Astrocyte (in vitro differentiated cells and primary cell): Measurements from ENCODE around the gene NEK9. TPM values are rescaled to one million over a fixed set of nuclear protein-coding genes. Genes with fewer than 3 reads are reported as not detected.
A peak's percentile ranks its signal among the peaks of the same experiment; 100 is the strongest.

Source experiments
- DNase-seq: peaks from one replicate; pipeline ENCODE4 v3.0.0-alpha.2; 2010; ENCODE audit warnings: low read depth
- FAIRE-seq: peaks from 2 replicates; lab custom pipeline; 2011; peaks lifted over from hg19 to GRCh38; lab: Jason Lieb, UNC
- H2AFZ ChIP-seq: 2 replicates; pipeline ENCODE4 v1.6.0; 2012; ENCODE audit warnings: low read depth, low read length, inconsistent platforms
- H3K27ac ChIP-seq: 2 replicates; pipeline ENCODE4 v1.5.1; 2011; ENCODE audit warnings: low read depth, low read length, inconsistent platforms
- H3K27me3 ChIP-seq: 2 replicates; pipeline ENCODE4 v1.6.0; 2011; ENCODE audit warnings: low read length, inconsistent platforms; ENCODE audit not compliant: insufficient read depth
- H3K36me3 ChIP-seq: 2 replicates; pipeline ENCODE4 v1.5.1; 2011; ENCODE audit warnings: low read length, inconsistent platforms; ENCODE audit not compliant: insufficient read depth
- H3K4me1 ChIP-seq: 2 replicates; pipeline ENCODE4 v1.5.1; 2011; ENCODE audit warnings: low read length, inconsistent platforms; ENCODE audit not compliant: insufficient read depth
- H3K4me2 ChIP-seq: 2 replicates; pipeline ENCODE4 v1.6.0; 2012; ENCODE audit warnings: low read length, inconsistent platforms
- H3K4me3 ChIP-seq: 2 replicates; pipeline ENCODE4 v1.5.1; 2011; ENCODE audit warnings: low read depth, mild to moderate bottlenecking, low read length, inconsistent platforms; ENCODE audit not compliant: insufficient read depth
- H3K79me2 ChIP-seq: 2 replicates; pipeline ENCODE4 v1.6.0; 2012; ENCODE audit warnings: mild to moderate bottlenecking, low read length, inconsistent platforms; ENCODE audit not compliant: insufficient read depth
- H3K9ac ChIP-seq: 2 replicates; pipeline ENCODE4 v1.6.0; 2012; ENCODE audit warnings: mild to moderate bottlenecking, low read length, inconsistent platforms
- H3K9me3 ChIP-seq: 2 replicates; pipeline ENCODE4 v1.5.1; 2012; ENCODE audit warnings: low read depth, mild to moderate bottlenecking, low read length, inconsistent platforms; ENCODE audit not compliant: insufficient read depth
- H4K20me1 ChIP-seq: 2 replicates; pipeline ENCODE4 v1.6.0; 2012; ENCODE audit warnings: low read length, inconsistent platforms; ENCODE audit not compliant: insufficient read depth
- H3K27ac Mint-ChIP-seq: one replicate; pipeline ENCODE4 v1.8.0; 2021; ENCODE audit warnings: mild to moderate bottlenecking, mixed read lengths; ENCODE audit not compliant: unreplicated experiment
- H3K27me3 Mint-ChIP-seq: one replicate; pipeline ENCODE4 v1.8.0; 2021; ENCODE audit warnings: low read depth, mixed read lengths; ENCODE audit not compliant: unreplicated experiment
- H3K36me3 Mint-ChIP-seq: one replicate; pipeline ENCODE4 v1.8.0; 2021; ENCODE audit warnings: low read depth, mixed read lengths; ENCODE audit not compliant: unreplicated experiment
- H3K4me1 Mint-ChIP-seq: one replicate; pipeline ENCODE4 v1.8.0; 2021; ENCODE audit warnings: low read depth, mixed read lengths; ENCODE audit not compliant: unreplicated experiment
- H3K4me3 Mint-ChIP-seq: one replicate; pipeline ENCODE4 v1.8.0; 2021; ENCODE audit warnings: mild to moderate bottlenecking, moderate library complexity, mixed read lengths; ENCODE audit not compliant: unreplicated experiment
- H3K9me3 Mint-ChIP-seq: one replicate; pipeline ENCODE4 v1.8.0; 2021; ENCODE audit warnings: mild to moderate bottlenecking, mixed read lengths; ENCODE audit not compliant: unreplicated experiment
- EZH2 ChIP-seq: IDR thresholded peaks from 2 replicates; pipeline ENCODE4 v1.6.1; 2012; ENCODE audit warnings: mild to moderate bottlenecking, low read length, inconsistent platforms; ENCODE audit not compliant: insufficient read depth
- total RNA-seq: library from RNA; stranded (reverse); gene quantifications from 2 replicates; pipeline ENCODE4 v1.2.1, GENCODE V29; 2021
- TF ChIP-seq, protein P1 (sequence below): IDR thresholded peaks from 2 replicates; pipeline ENCODE4 v1.5.1; 2011; ENCODE audit warnings: low read depth, mild to moderate bottlenecking, inconsistent platforms, low read length, moderate library complexity; ENCODE audit not compliant: insufficient read depth

NEK9 gene
- total RNA-seq, 1 donor from 2014 or later, result 45.2 TPM

- Histone ChIP-seq H3K36me3 (peaks cover 3% of the 10 kb centered on the region), H4K20me1 (peaks cover 80% of the 10 kb centered on the region), H3K27ac (peak overlapping the region; percentile 30), H3K9me3 (no peaks in the 10 kb centered on the region), H3K4me2 (no peak overlapping the region), H3K4me1 (peaks cover 5% of the 10 kb centered on the region), H3K4me3 (no peak overlapping the region), H3K9ac (no peak overlapping the region), H3K27me3 (no peaks in the 10 kb centered on the region), H2AFZ (no peak overlapping the region), H3K79me2 (peaks cover 83% of the 10 kb centered on the region)
- TF ChIP-seq, protein P1, sequence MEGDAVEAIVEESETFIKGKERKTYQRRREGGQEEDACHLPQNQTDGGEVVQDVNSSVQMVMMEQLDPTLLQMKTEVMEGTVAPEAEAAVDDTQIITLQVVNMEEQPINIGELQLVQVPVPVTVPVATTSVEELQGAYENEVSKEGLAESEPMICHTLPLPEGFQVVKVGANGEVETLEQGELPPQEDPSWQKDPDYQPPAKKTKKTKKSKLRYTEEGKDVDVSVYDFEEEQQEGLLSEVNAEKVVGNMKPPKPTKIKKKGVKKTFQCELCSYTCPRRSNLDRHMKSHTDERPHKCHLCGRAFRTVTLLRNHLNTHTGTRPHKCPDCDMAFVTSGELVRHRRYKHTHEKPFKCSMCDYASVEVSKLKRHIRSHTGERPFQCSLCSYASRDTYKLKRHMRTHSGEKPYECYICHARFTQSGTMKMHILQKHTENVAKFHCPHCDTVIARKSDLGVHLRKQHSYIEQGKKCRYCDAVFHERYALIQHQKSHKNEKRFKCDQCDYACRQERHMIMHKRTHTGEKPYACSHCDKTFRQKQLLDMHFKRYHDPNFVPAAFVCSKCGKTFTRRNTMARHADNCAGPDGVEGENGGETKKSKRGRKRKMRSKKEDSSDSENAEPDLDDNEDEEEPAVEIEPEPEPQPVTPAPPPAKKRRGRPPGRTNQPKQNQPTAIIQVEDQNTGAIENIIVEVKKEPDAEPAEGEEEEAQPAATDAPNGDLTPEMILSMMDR, result no peak
- no peak for TF ChIP-seq EZH2
- H3K27me3 Mint-ChIP-seq, result no peaks in the 10 kb centered on the region
- DNase-seq, result no peak
- no peak overlapping the region for H3K27ac Mint-ChIP-seq
- H3K4me3 Mint-ChIP-seq, result no peak overlapping the region
- H3K9me3 Mint-ChIP-seq, result no peaks in the 10 kb centered on the region
- FAIRE-seq, result no peak
- H3K4me1 Mint-ChIP-seq, result peaks cover 16% of the 10 kb centered on the region
- H3K36me3 Mint-ChIP-seq, result peaks cover 2% of the 10 kb centered on the region
These were observed 29.3 kb upstream of the NEK9 start for GRCh38 chr14:75156111-75156510.

GRCh38 chr14:75155169-75155568 is 28.3 kb upstream of the NEK9 start:
- H3K4me2 ChIP-seq, result no peak overlapping the region
- H3K27ac ChIP-seq, result no peak overlapping the region
- no peak overlapping the region for H3K27ac Mint-ChIP-seq
- H3K9me3 Mint-ChIP-seq, result no peaks in the 10 kb centered on the region
- no peak overlapping the region for H2AFZ ChIP-seq
- TF ChIP-seq EZH2, result no peak
- H3K4me1 Mint-ChIP-seq, result peaks cover 17% of the 10 kb centered on the region
- no peak overlapping the region for H3K9ac ChIP-seq
- H3K4me3 Mint-ChIP-seq, result no peak overlapping the region
- peaks cover 2% of the 10 kb centered on the region for H3K36me3 Mint-ChIP-seq
- peaks cover 80% of the 10 kb centered on the region for H3K79me2 ChIP-seq
- no peak for FAIRE-seq
- DNase-seq, result no peak
- H3K4me3 ChIP-seq, result no peak overlapping the region
- H4K20me1 ChIP-seq, result peaks cover 78% of the 10 kb centered on the region
- peaks cover 5% of the 10 kb centered on the region for H3K4me1 ChIP-seq
- peaks cover 8% of the 10 kb centered on the region for H3K36me3 ChIP-seq
- H3K27me3 ChIP-seq, result no peaks in the 10 kb centered on the region
- H3K27me3 Mint-ChIP-seq, result no peaks in the 10 kb centered on the region
- H3K9me3 ChIP-seq, result no peaks in the 10 kb centered on the region

- Histone ChIP-seq H2AFZ (no peak overlapping the region), H3K27ac (no peak overlapping the region), H3K4me1 (peaks cover 5% of the 10 kb centered on the region), H3K9ac (no peak overlapping the region), H3K9me3 (no peaks in the 10 kb centered on the region), H3K79me2 (peaks cover 81% of the 10 kb centered on the region), H3K4me3 (no peak overlapping the region), H4K20me1 (peaks cover 72% of the 10 kb centered on the region), H3K36me3 (peaks cover 12% of the 10 kb centered on the region), H3K27me3 (no peaks in the 10 kb centered on the region), H3K4me2 (no peak overlapping the region)
- peaks cover 18% of the 10 kb centered on the region for H3K4me1 Mint-ChIP-seq
- no peaks in the 10 kb centered on the region for H3K9me3 Mint-ChIP-seq
- H3K27me3 Mint-ChIP-seq, result no peaks in the 10 kb centered on the region
- no peak for DNase-seq
- FAIRE-seq, result no peak
- H3K4me3 Mint-ChIP-seq, result no peak overlapping the region
- no peaks in the 10 kb centered on the region for H3K36me3 Mint-ChIP-seq
- no peak overlapping the region for H3K27ac Mint-ChIP-seq
- TF ChIP-seq EZH2, result no peak
- TF ChIP-seq, protein P1, result no peak
These were observed 26.4 kb upstream of the NEK9 start for GRCh38 chr14:75153295-75153694.
